Hematopoietic multipotent progenitor cell treated with erythropoietin and hydrocortisone succinate and interleukin-3 and kit ligand, for 15 days (in vitro differentiated cells): Measurements from ENCODE around the gene OR10V1.
A peak's percentile ranks its signal among the peaks of the same experiment; 100 is the strongest.

Experiments
- DNase-seq: peaks from one replicate; pipeline ENCODE4 v3.0.0-alpha.2; 2015; ENCODE audit warnings: low spot score

The OR10V1 gene, protein sequence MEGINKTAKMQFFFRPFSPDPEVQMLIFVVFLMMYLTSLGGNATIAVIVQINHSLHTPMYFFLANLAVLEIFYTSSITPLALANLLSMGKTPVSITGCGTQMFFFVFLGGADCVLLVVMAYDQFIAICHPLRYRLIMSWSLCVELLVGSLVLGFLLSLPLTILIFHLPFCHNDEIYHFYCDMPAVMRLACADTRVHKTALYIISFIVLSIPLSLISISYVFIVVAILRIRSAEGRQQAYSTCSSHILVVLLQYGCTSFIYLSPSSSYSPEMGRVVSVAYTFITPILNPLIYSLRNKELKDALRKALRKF

DNA sequence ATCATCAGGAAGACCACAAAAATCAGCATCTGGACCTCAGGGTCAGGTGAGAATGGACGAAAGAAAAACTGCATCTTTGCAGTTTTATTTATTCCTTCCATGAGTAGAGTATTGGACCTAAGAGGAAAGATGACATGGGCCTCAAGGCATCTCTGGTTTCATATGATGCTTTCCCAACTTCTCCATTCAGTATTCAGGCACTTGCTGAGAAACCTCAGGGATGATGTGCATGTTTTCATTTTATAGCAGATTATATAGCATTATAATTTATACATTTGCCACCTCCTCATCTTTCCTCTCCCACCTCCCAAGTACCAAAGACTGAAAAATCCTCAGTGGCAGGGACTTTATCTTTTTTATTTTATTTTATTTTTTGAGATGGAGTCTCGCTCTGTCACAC is at the start of gene OR10V1:
Gene OR10V1 (minus strand): TSS at position 101 of the 400 bp plus-strand sequence. CDS start 0 bp downstream, at position 101.
- no peak for DNase-seq

- DNase-seq: no peak
Measured at GRCh38 chr11:59761993-59762392, 48.3 kb upstream of the OR10V1 start.

DNA sequence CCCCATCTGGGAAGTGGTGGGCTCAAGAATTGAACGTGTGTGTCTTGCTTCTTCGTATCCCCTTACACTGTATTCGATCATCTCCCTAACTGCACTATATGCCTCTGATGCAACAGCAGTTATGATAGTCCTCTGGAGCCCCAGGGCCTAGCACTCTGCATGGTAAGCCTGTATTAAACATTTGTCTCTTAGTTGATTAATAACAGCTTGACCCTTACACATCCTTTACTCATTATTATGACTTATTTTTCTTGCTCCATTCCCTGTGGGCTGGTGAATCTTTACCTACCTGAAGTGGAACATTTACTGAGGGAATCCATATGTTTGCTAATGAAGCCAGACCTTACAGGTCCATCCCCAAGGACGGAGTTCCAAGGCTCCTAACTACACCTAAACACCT is 47.1 kb upstream of the OR10V1 start:
- no peak for DNase-seq

GRCh38 chr11:59759900-59760299 is 46.3 kb upstream of the OR10V1 start:
- DNase-seq: no peak

DNA sequence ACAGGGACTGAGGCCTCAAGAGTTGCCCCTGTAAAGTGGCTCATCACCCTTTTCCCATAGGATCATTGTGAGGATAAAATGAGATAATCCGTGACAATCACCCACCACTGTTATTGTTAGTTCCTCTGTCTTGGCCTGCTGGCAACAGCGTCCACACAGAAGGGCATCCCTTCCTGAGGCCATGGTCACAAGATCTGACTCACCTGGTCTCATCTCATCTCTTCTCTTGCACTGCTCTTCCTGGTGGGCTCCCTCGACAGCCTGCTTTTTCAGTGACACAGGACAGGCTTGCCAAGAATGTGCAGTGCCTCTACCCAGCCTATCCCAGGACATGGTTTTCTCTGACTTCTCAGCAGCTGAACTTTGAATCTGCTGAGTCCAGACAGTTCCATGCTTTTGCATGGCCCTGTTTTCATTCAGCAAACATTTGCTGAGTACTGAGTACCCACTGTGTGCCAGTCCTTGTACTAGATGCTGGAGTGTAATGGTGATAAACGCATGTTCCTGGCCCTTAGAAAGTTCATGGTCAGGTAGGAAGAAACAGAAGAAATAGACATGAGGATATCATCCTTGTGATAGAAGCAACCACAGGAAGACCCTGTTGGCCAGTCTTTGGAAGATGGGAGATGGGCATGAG is 44.9 kb upstream of the OR10V1 start:
- no peak for DNase-seq

DNA sequence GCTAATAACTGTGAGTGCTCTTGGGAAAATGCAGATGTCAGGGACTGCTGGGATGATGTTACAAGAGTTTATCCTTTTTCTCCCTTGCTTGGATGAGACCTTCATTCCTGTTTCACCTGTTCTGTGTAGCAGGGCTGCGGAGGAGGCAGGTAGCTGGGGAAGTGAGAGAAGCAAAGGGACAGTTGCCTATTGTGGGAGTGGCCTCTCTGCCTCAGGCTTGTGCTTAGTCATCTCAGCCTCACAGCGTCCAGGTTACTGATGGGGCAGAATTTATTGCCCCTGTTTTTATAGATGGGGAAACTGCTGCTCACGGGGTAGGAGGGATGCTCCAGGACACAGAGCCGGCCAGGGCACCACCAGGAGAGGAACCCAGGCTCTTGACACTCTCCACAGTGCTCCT is 43.2 kb upstream of the OR10V1 start:
- no peak for DNase-seq

GRCh38 chr11:59756558-59756840 is 42.9 kb upstream of the OR10V1 start:
- no peak for DNase-seq

GRCh38 chr11:59755701-59756557 is 42.3 kb upstream of the OR10V1 start:
- DNase-seq: no peak

DNA sequence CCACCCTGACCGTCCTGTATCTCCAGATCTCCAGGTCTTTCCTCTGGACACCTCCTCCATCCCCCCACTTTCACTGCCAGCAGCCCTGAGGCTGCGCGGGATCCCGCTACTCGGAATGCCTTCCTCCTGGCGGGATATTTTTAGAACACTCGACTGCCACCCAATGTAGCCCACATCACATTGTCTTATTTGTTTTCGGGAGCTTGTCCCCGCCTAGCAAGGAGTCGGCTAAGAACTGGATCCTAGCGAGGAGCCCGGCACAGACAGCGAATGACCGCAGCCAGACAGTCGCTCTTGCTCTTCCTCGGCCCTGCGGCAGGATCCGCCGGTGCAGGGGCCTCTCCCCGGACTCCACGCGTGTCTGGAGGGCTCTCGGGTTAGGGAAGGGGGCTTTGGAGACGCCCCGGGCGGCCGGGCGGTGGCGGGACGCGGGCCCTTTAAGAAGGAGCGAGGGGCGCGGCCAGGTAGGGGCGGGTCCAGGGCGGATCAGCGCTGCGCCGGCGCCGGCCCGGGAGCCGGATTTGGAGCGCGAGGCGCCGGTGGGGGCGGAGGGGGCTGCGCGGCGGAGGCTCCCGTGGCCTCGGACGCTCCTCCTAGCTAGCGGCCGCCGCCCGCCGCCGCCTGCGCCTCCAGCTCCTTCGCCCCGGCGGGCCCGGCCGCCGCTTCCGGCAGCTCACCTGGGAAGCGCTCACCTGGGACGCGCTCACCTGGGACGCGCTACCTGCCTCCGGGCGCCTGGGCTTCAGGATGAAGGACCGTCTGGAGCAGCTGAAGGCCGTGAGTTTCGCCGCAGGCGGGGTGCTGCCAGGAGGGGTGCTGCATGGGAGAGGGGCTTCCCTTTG is 41.4 kb upstream of the OR10V1 start, which contains the start of gene STX3:
Gene STX3 (plus strand): TSS at position 518 of the 842 bp plus-strand sequence. CDS start 230 bp downstream, at position 748.
- no peak for DNase-seq

DNA sequence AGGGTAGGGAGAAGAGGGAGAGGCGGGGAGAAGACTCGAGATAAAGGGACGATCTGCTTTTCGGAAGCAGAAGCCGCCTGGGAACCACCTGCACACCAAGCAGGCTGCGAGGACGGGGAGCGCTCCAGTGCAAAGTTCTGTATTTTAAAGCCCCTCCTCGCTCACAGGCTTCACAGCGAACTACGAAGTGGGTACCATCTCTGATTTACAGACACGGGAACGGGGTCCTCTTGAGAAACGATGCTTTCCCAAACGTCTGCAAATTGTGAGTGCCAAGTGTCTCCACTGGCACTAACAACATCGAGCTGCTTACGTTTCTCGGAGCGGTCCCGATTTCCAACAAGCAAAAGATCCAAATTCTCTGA is 40.8 kb upstream of the OR10V1 start:
- DNase-seq: no peak

DNA sequence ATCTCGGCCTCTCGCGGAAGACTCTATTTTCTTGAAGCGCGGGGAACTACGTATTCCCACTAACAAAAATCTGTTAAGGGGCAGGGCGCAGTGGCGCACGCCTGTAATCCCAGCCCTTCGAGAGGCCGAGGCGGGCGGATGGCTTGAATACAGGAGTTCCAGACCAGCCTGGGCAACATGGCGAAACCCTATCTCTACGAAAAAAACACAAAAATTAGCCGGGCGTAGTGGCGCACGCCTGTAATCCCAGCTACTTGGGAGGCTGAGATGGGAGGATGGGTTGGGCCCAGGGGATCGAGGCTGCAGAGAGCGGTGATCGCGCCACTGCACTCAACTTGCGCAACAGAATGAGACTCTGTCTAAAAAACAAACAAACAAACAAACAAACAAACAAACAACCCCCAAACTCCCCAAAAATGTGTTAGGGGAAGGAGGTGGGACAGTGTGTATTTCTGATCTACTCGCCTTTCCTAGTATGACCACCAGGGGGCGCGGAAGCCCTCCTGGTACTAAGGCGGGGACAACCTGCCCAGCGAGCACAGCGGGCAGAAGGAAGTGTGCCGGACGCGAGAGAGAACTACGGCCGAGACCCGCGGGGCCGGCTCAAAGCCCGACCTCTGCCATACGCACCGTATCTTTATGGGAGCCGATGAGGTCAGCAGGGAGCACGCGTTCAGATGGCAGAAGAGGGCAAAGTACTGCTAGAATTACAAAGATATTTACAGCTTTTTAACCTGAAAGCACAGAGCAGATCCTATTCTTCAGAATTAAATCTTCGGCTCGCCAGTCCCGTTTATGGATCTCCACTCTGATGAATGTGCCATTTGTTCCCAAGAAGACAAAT is 40.2 kb upstream of the OR10V1 start:
- DNase-seq: peak; percentile 74

GRCh38 chr11:59746111-59746510 is 32.5 kb upstream of the OR10V1 start:
- no peak for DNase-seq

GRCh38 chr11:59730896-59731565 is 17.4 kb upstream of the OR10V1 start:
- DNase-seq: no peak

DNA sequence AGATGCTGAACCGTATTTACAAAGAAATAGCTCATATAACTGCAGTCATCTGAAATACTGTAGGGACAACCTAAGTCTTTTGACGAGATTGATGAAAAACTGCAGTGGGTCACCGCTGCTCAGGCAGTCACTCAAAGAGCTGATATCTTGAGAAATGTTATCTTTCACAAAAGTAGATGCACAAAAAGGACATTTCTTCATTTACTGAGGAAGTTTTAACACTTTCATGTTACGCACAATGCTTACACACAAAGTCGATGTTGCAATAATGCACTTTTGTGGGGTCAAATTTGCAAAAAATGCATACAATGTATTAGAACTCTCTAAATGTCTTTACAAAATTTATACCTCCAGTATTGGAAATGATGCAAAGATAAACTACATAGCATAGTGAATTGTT is 16.2 kb upstream of the OR10V1 start:
- no peak for DNase-seq

GRCh38 chr11:59728913-59729312 is 15.3 kb upstream of the OR10V1 start:
- no peak for DNase-seq

GRCh38 chr11:59728154-59728553 is 14.5 kb upstream of the OR10V1 start:
- no peak for DNase-seq

GRCh38 chr11:59727426-59727825 is 13.8 kb upstream of the OR10V1 start:
- no peak for DNase-seq

DNA sequence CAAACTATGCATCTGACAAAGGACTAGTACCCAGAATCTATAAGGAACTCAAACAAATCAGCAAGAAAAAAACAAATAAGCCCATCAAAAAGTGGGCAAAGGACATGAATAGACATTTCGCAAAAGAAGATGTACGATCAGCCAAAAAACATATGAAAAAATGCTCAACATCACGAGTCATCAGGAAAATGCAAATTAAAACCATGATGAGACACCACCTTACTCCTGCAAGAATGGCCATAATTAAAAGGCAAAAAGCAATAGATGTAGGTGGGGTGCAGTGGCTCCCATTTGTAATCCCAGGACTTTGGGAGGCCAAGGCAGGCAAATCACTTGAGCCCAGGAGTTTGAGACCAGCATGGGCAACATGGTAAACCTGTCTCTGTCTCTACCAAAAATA is 10.4 kb upstream of the OR10V1 start:
- DNase-seq: no peak

GRCh38 chr11:59719556-59719955 is 5.9 kb upstream of the OR10V1 start:
- DNase-seq: no peak

GRCh38 chr11:59716051-59716450 is 2.4 kb upstream of the OR10V1 start:
- no peak for DNase-seq
